ENCODE data around the gene BICC1.
A peak's percentile ranks its signal among the peaks of the same experiment; 100 is the strongest.

The BICC1 gene

GRCh38 chr10:58741673-58742072, 229.0 kb downstream of the BICC1 start:
- H3K4me3 ChIP-seq (ENCODE audit: low read depth, low read length) = no peak overlapping the region
- in situ Hi-C loops (cut with HindIII; ENCODE audit: low sequenced_read_pairs) = no loop called here
- TF ChIP-seq, protein P1, sequence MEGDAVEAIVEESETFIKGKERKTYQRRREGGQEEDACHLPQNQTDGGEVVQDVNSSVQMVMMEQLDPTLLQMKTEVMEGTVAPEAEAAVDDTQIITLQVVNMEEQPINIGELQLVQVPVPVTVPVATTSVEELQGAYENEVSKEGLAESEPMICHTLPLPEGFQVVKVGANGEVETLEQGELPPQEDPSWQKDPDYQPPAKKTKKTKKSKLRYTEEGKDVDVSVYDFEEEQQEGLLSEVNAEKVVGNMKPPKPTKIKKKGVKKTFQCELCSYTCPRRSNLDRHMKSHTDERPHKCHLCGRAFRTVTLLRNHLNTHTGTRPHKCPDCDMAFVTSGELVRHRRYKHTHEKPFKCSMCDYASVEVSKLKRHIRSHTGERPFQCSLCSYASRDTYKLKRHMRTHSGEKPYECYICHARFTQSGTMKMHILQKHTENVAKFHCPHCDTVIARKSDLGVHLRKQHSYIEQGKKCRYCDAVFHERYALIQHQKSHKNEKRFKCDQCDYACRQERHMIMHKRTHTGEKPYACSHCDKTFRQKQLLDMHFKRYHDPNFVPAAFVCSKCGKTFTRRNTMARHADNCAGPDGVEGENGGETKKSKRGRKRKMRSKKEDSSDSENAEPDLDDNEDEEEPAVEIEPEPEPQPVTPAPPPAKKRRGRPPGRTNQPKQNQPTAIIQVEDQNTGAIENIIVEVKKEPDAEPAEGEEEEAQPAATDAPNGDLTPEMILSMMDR (IDR thresholded peaks at IDR 0.05; ENCODE audit: low read depth, low read length, missing control alignments) = no peak
- no peak for DNase-seq (ENCODE audit: low read depth)

GRCh38 chr10:58742141-58742540, 229.5 kb downstream of the BICC1 start:
- in situ Hi-C loops (cut with HindIII; ENCODE audit: low sequenced_read_pairs) = no loop called here
- H3K4me3 ChIP-seq (ENCODE audit: low read depth, low read length) = no peak overlapping the region
- TF ChIP-seq, protein P1 (IDR thresholded peaks at IDR 0.05; ENCODE audit: low read depth, low read length, missing control alignments) = no peak
- DNase-seq (ENCODE audit: low read depth) = no peak

- in situ Hi-C loops (cut with HindIII; ENCODE audit: low sequenced_read_pairs) = no loop called here
- DNase-seq (ENCODE audit: low read depth) = no peak
- TF ChIP-seq, protein P1 (IDR thresholded peaks at IDR 0.05; ENCODE audit: low read depth, low read length, missing control alignments) = no peak
- H3K4me3 ChIP-seq (ENCODE audit: low read depth, low read length) = no peak overlapping the region
Measured at GRCh38 chr10:58743466-58744115, 230.9 kb downstream of the BICC1 start.

DNA sequence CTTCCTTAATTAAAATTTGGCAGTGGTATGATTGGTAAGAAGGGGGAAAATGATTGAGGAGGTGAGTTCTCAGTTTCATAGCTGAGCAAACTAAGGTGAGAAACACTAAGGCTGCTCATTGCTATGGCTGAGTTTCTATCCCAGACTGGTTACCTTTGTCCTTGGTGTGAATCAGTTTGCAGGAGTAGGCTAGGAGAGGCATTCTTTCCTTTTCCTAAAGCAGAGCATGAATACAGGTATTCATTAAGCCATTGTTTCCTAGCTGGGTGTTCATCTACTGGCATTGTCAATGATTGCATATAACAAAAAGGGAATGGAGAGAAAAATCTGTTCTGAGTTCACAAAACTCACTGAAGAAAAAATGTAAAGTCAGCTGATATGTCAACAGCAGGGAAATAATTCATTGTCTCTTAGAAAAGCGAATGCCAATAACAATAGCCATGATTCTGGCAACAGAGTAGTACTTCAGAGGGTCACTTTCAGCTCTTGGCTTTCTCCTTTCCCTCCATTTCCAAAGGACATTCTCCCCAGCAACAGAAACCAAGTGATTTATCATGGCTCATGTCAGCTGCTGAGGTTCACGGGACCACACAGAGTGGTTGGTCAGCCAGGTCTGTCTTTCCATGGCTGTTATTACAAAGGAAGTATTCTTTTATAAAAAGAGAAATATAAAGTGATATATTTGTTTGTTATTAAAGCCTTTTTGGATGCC, 234.0 kb downstream of the BICC1 start:
- TF ChIP-seq, protein P1 (IDR thresholded peaks at IDR 0.05; ENCODE audit: low read depth, low read length, missing control alignments) = no peak
- H3K4me3 ChIP-seq (ENCODE audit: low read depth, low read length) = no peak overlapping the region
- in situ Hi-C loops (cut with HindIII; ENCODE audit: low sequenced_read_pairs) = no loop called here
- DNase-seq (ENCODE audit: low read depth) = peak; percentile 44

DNA sequence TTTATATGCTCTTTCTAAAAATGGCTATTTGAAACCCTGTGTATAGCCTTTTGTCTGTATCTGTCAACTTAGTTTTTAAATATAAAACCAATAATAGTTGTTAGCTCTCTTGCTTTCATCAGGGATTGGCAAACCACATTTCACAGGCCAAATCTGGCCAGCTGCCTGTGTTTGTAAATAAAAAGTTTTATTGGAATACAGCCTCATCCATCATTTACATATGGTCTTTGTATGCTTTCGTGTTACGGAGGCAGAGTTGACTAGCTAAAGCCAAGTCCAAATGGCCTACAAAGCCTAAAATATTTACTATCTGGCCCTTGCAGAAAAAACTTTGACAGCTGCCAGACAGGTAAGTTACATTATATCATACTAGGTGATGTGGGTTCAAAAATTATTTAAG, 235.0 kb downstream of the BICC1 start:
- no peak overlapping the region for H3K4me3 ChIP-seq (ENCODE audit: low read depth, low read length)
- TF ChIP-seq, protein P1 (IDR thresholded peaks at IDR 0.05; ENCODE audit: low read depth, low read length, missing control alignments) = no peak
- no peak for DNase-seq (ENCODE audit: low read depth)
- in situ Hi-C loops (cut with HindIII; ENCODE audit: low sequenced_read_pairs) = no loop called here

DNA sequence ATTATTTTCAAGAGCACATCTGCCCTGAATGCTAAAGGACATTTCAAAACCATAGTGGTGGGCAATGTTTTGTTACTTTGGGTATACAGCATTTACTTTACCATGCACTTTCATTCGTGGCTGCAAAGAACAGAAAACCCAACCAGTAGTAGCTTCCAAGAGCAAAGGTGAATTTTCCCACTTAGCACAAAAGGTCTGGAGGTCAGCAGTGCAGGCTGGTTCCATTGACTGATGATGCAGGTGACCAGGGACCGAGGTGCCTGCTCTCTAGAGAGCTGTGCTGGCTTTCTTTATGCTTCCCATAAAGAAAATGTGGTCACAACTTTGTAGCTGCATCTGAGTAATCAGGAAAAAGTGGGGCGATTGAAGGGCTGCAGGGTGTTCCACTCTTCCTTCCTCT, 240.0 kb downstream of the BICC1 start:
- in situ Hi-C loops (cut with HindIII; ENCODE audit: low sequenced_read_pairs) = no loop called here
- no peak for DNase-seq (ENCODE audit: low read depth)
- no peak overlapping the region for H3K4me3 ChIP-seq (ENCODE audit: low read depth, low read length)
- TF ChIP-seq, protein P1 (IDR thresholded peaks at IDR 0.05; ENCODE audit: low read depth, low read length, missing control alignments) = no peak

Data from astrocyte of the cerebellum (primary cell).